ENCODE measurements around the gene UBE3D. TPM values are rescaled to one million over a fixed set of nuclear protein-coding genes. Genes with fewer than 3 reads are reported as not detected.

Gene UBE3D
- total RNA-seq, 4 donors from 2014 or later = 0.82 to 4.6 (median 3.2) TPM

GRCh38 chr6:82955841-82956240 is 109.8 kb downstream of the UBE3D start:
- no peak overlapping the region for H3K27ac ChIP-seq
- ATAC-seq (no peak), DNase-seq (no peak)
- intact Hi-C loops (cut with DNase I; ENCODE audit: low total_unique reads) = no loop called here
- H3K36me3 ChIP-seq = no peaks in the 10 kb centered on the region
- in situ Hi-C loops (cut with MboI; ENCODE audit: low sequenced_read_pairs in 4 of 4) = no loop called here
- no peak overlapping the region for H3K4me3 ChIP-seq
- H3K9me3 ChIP-seq = no peaks in the 10 kb centered on the region
- no peaks in the 10 kb centered on the region for H3K27me3 ChIP-seq
- TF ChIP-seq POLR2A (IDR thresholded peaks at IDR 0.05) (no peak), CTCF (IDR thresholded peaks at IDR 0.05 in 4 of 5, conservative IDR thresholded peaks at IDR 0.05 in 1 of 5) (no peak)
- peaks cover 0 to 4% of the 10 kb centered on the region in 2 donors for H3K4me1 ChIP-seq

- ATAC-seq (no peak), DNase-seq (no peak)
- in situ Hi-C loops (cut with MboI; ENCODE audit: low sequenced_read_pairs in 4 of 4) (no loop called here), intact Hi-C loops (cut with DNase I; ENCODE audit: low total_unique reads) (no loop called here)
- no peaks in the 10 kb centered on the region for H3K27me3 ChIP-seq
- no peak overlapping the region for H3K27ac ChIP-seq
- H3K36me3 ChIP-seq = no peaks in the 10 kb centered on the region
- no peaks in the 10 kb centered on the region for H3K9me3 ChIP-seq
- TF ChIP-seq POLR2A (IDR thresholded peaks at IDR 0.05) = no peak
- TF ChIP-seq CTCF (IDR thresholded peaks at IDR 0.05 in 4 of 5, conservative IDR thresholded peaks at IDR 0.05 in 1 of 5) = no peak
- no peak overlapping the region for H3K4me3 ChIP-seq
- no peaks in the 10 kb centered on the region for H3K4me1 ChIP-seq
Measured at GRCh38 chr6:82954937-82955577, 110.6 kb downstream of the UBE3D start.

- in situ Hi-C loops (cut with MboI; ENCODE audit: low sequenced_read_pairs in 4 of 4) = no loop called here
- intact Hi-C loops (cut with DNase I; ENCODE audit: low total_unique reads) = no loop called here
- DNase-seq (no peak), ATAC-seq (no peak)
- H3K27ac ChIP-seq = no peak overlapping the region
- no peaks in the 10 kb centered on the region for H3K9me3 ChIP-seq
- H3K4me3 ChIP-seq = no peak overlapping the region
- TF ChIP-seq CTCF (IDR thresholded peaks at IDR 0.05 in 4 of 5, conservative IDR thresholded peaks at IDR 0.05 in 1 of 5) (no peak), POLR2A (IDR thresholded peaks at IDR 0.05) (no peak)
- H3K36me3 ChIP-seq = no peaks in the 10 kb centered on the region
- H3K27me3 ChIP-seq = no peaks in the 10 kb centered on the region
- no peaks in the 10 kb centered on the region for H3K4me1 ChIP-seq
Measured at GRCh38 chr6:82954356-82954755, 111.3 kb downstream of the UBE3D start.

- Histone ChIP-seq H3K9me3 (no peaks in the 10 kb centered on the region), H3K27ac (no peak overlapping the region), H3K4me1 (no peaks in the 10 kb centered on the region), H3K27me3 (no peaks in the 10 kb centered on the region), H3K4me3 (no peak overlapping the region), H3K36me3 (no peaks in the 10 kb centered on the region)
- in situ Hi-C loops (cut with MboI; ENCODE audit: low sequenced_read_pairs in 4 of 4) (no loop called here), intact Hi-C loops (cut with DNase I; ENCODE audit: low total_unique reads) (no loop called here)
- TF ChIP-seq CTCF (IDR thresholded peaks at IDR 0.05 in 4 of 5, conservative IDR thresholded peaks at IDR 0.05 in 1 of 5) (no peak), POLR2A (IDR thresholded peaks at IDR 0.05) (no peak)
- no peak for ATAC-seq
- no peak for DNase-seq
Measured at GRCh38 chr6:82953871-82954270, 111.8 kb downstream of the UBE3D start.

- no peak for TF ChIP-seq CTCF (IDR thresholded peaks at IDR 0.05 in 4 of 5, conservative IDR thresholded peaks at IDR 0.05 in 1 of 5)
- no peak for TF ChIP-seq POLR2A (IDR thresholded peaks at IDR 0.05)
- Histone ChIP-seq H3K9me3 (no peaks in the 10 kb centered on the region), H3K27me3 (no peaks in the 10 kb centered on the region), H3K36me3 (no peaks in the 10 kb centered on the region), H3K27ac (no peak overlapping the region), H3K4me1 (no peaks in the 10 kb centered on the region), H3K4me3 (no peak overlapping the region)
- intact Hi-C loops (cut with DNase I; ENCODE audit: low total_unique reads) = no loop called here
- DNase-seq (no peak), ATAC-seq (no peak)
- in situ Hi-C loops (cut with MboI; ENCODE audit: low sequenced_read_pairs in 4 of 4) = no loop called here
Measured at GRCh38 chr6:82951935-82952334, 113.7 kb downstream of the UBE3D start.
